HEK293 (cell line): ENCODE measurements around the gene GALNT10.

ENCODE experiments used
- CTCF ChIA-PET: fragments of 350-600 bp; formaldehyde crosslinking; extraction: SDS; loops from one replicate; lab custom pipeline; 2021; ENCODE audit warnings: antibody characterized with exemption; lab: Yijun Ruan, JAX
- POLR2A ChIA-PET: fragments of 300-600 bp; formaldehyde crosslinking; extraction: SDS; loops from one replicate; lab custom pipeline; 2020; ENCODE audit warnings: antibody characterized with exemption, inconsistent platforms; lab: Yijun Ruan, JAX
- H3K27ac ChIP-seq: fragments of 200-500 bp; sonication (Bioruptor generic); 2 replicates; pipeline ENCODE4 v1.5.1; 2014; ENCODE audit warnings: low read depth, low read length, control low read depth, inconsistent platforms; ENCODE audit errors: extremely low read depth
- H3K36me3 ChIP-seq, 2 experiments: fragments of 200-500 bp in 1 of 2; sonication (Bioruptor generic) in 1 of 2; 1 replicate in 1 of 2; 2 replicates in 1 of 2; pipeline ENCODE4 v1.5.1; 2014 to 2017; ENCODE audit warnings: inconsistent platforms in 2 of 2, low read length in 2 of 2; ENCODE audit not compliant: control insufficient read depth in 2 of 2, insufficient read depth in 1 of 2
- H3K4me1 ChIP-seq: fragments of 200-500 bp; sonication (Bioruptor generic); 2 replicates; pipeline ENCODE4 v1.5.1; 2014; ENCODE audit warnings: mild to moderate bottlenecking, low read length, inconsistent platforms; ENCODE audit not compliant: control insufficient read depth, insufficient read depth
- H3K4me3 ChIP-seq: 2 replicates; pipeline ENCODE4 v1.5.1; 2011; ENCODE audit warnings: low read depth, mild to moderate bottlenecking, control low read depth, low read length, moderate library complexity
- H3K9me3 ChIP-seq: fragments of 200-500 bp; sonication (Bioruptor generic); 2 replicates; pipeline ENCODE4 v1.5.1; 2014; ENCODE audit warnings: low read depth, low read length, inconsistent platforms; ENCODE audit not compliant: control insufficient read depth, insufficient read depth
- FEZF1 ChIP-seq: fragments of 450-650 bp; formaldehyde crosslinking; IDR thresholded peaks from 2 replicates; pipeline ENCODE4 v1.5.1; 2016; ENCODE audit warnings: missing biosample characterization, missing genetic modification characterization
- GLI4 ChIP-seq: fragments of 450-650 bp; formaldehyde crosslinking; IDR thresholded peaks from 2 replicates; pipeline ENCODE4 v1.5.1; 2016; ENCODE audit warnings: missing biosample characterization, missing genetic modification characterization
- KLF16 ChIP-seq: fragments of 450-650 bp; formaldehyde crosslinking; IDR thresholded peaks from 2 replicates; pipeline ENCODE4 v1.5.1; 2017; ENCODE audit warnings: missing biosample characterization, missing genetic modification characterization
- PRDM1 ChIP-seq: fragments of 450-650 bp; formaldehyde crosslinking; IDR thresholded peaks from 2 replicates; pipeline ENCODE4; 2016; ENCODE audit warnings: missing biosample characterization, missing genetic modification characterization
- RBAK ChIP-seq: fragments of 450-650 bp; formaldehyde crosslinking; IDR thresholded peaks from 2 replicates; pipeline ENCODE4 v1.5.1; 2016; ENCODE audit warnings: missing biosample characterization, missing genetic modification characterization
- TRIM28 ChIP-seq: IDR thresholded peaks from 2 replicates; pipeline ENCODE4 v1.6.1; 2011; ENCODE audit warnings: low read length, control low read depth, borderline replicate concordance
- ZFP69B ChIP-seq: fragments of 450-650 bp; formaldehyde crosslinking; IDR thresholded peaks from 2 replicates; pipeline ENCODE4 v1.5.1; 2016; ENCODE audit warnings: missing biosample characterization, missing genetic modification characterization
- ZNF140 ChIP-seq: fragments of 450-650 bp; formaldehyde crosslinking; IDR thresholded peaks from 2 replicates; pipeline ENCODE4 v1.5.1; 2016; ENCODE audit warnings: missing biosample characterization, missing genetic modification characterization
- ZNF146 ChIP-seq: fragments of 450-650 bp; formaldehyde crosslinking; IDR thresholded peaks from 2 replicates; pipeline ENCODE4 v1.5.1; 2016; ENCODE audit warnings: missing biosample characterization, missing genetic modification characterization
- ZNF202 ChIP-seq: fragments of 450-650 bp; formaldehyde crosslinking; IDR thresholded peaks from 2 replicates; pipeline ENCODE4 v1.5.1; 2016; ENCODE audit warnings: missing biosample characterization, missing genetic modification characterization, borderline replicate concordance
- ZNF223 ChIP-seq: fragments of 450-650 bp; formaldehyde crosslinking; IDR thresholded peaks from 2 replicates; pipeline ENCODE4 v1.5.1; 2016; ENCODE audit warnings: missing biosample characterization, missing genetic modification characterization
- ZNF239 ChIP-seq: fragments of 450-650 bp; formaldehyde crosslinking; IDR thresholded peaks from 2 replicates; pipeline ENCODE4 v1.5.1; 2016; ENCODE audit warnings: missing biosample characterization, missing genetic modification characterization
- ZNF292 ChIP-seq: fragments of 450-650 bp; formaldehyde crosslinking; IDR thresholded peaks from 2 replicates; pipeline ENCODE4 v1.5.1; 2016; ENCODE audit warnings: low read depth, missing biosample characterization, missing genetic modification characterization, borderline replicate concordance
- ZNF391 ChIP-seq: fragments of 450-650 bp; formaldehyde crosslinking; IDR thresholded peaks from 2 replicates; pipeline ENCODE4 v1.5.1; 2016; ENCODE audit warnings: low read depth, missing biosample characterization, missing genetic modification characterization, borderline replicate concordance
- ZNF423 ChIP-seq: fragments of 450-650 bp; formaldehyde crosslinking; IDR thresholded peaks from 2 replicates; pipeline ENCODE4 v1.5.1; 2016; ENCODE audit warnings: missing biosample characterization, missing genetic modification characterization
- ZNF433 ChIP-seq: fragments of 450-650 bp; formaldehyde crosslinking; IDR thresholded peaks from 2 replicates; pipeline ENCODE4 v1.5.1; 2016; ENCODE audit warnings: missing biosample characterization, missing genetic modification characterization, low read depth
- ZNF48 ChIP-seq: fragments of 450-650 bp; formaldehyde crosslinking; IDR thresholded peaks from 2 replicates; pipeline ENCODE4 v1.5.1; 2016; ENCODE audit warnings: missing biosample characterization, missing genetic modification characterization
- ZNF544 ChIP-seq: fragments of 450-650 bp; formaldehyde crosslinking; IDR thresholded peaks from 2 replicates; pipeline ENCODE4 v1.5.0; 2017; ENCODE audit warnings: missing biosample characterization, missing genetic modification characterization
- ZNF548 ChIP-seq: fragments of 450-650 bp; formaldehyde crosslinking; IDR thresholded peaks from 2 replicates; pipeline ENCODE4 v1.5.1; 2016; ENCODE audit warnings: missing biosample characterization, missing genetic modification characterization
- ZNF549 ChIP-seq: fragments of 450-650 bp; IDR thresholded peaks from 2 replicates; pipeline ENCODE4 v1.5.1; 2018; ENCODE audit warnings: missing biosample characterization, missing genetic modification characterization, mild to moderate bottlenecking, inconsistent platforms, moderate library complexity
- ZNF660 ChIP-seq: fragments of 450-650 bp; IDR thresholded peaks from 2 replicates; pipeline ENCODE4 v1.5.1; 2018; ENCODE audit warnings: missing biosample characterization, mild to moderate bottlenecking, missing genetic modification characterization
- ZNF843 ChIP-seq: fragments of 450-650 bp; formaldehyde crosslinking; IDR thresholded peaks from 2 replicates; pipeline ENCODE4 v1.5.1; 2016; ENCODE audit warnings: missing biosample characterization, missing genetic modification characterization
- TF ChIP-seq, protein P1 (sequence below): fragments of 450-650 bp; formaldehyde crosslinking; IDR thresholded peaks from 2 replicates; pipeline ENCODE4 v1.5.1; 2016; ENCODE audit warnings: missing biosample characterization, missing genetic modification characterization
- TF ChIP-seq, protein P2 (sequence below): fragments of 450-650 bp; IDR thresholded peaks from 2 replicates; pipeline ENCODE4 v1.5.1; 2018; ENCODE audit warnings: missing biosample characterization, missing genetic modification characterization
- TF ChIP-seq, protein P3 (sequence below): fragments of 450-650 bp; formaldehyde crosslinking; IDR thresholded peaks from 2 replicates; pipeline ENCODE4 v1.5.1; 2016; ENCODE audit warnings: missing biosample characterization, missing genetic modification characterization

Gene GALNT10

DNA sequence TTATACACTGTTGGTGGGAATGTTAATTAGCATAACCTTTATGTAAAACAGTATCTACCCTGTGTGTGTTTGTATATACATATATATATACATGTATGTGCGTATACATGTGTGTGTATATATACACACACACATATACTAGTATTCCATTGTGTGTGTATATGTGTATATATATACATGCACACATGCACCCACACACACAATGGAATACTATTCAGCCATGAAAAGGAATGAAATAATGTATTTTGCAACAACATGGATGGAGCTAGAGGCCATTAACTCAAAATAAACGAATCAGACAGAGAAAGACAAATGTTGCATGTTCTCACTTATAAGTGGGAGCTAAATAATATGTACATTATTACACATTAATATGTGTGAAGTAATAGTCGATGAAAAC, 237.7 kb downstream of the GALNT10 start:
- no peaks in the 10 kb centered on the region for H3K36me3 ChIP-seq
- no peak overlapping the region for H3K4me3 ChIP-seq
- no peak for TF ChIP-seq ZNF433 (tag by site-specific recombination)
- TF ChIP-seq ZNF146 (tag by site-specific recombination), result peak; percentile 84
- TF ChIP-seq, protein P1, sequence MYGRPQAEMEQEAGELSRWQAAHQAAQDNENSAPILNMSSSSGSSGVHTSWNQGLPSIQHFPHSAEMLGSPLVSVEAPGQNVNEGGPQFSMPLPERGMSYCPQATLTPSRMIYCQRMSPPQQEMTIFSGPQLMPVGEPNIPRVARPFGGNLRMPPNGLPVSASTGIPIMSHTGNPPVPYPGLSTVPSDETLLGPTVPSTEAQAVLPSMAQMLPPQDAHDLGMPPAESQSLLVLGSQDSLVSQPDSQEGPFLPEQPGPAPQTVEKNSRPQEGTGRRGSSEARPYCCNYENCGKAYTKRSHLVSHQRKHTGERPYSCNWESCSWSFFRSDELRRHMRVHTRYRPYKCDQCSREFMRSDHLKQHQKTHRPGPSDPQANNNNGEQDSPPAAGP (tag by site-specific recombination), result no peak
- no peak overlapping the region for H3K27ac ChIP-seq
- ChIA-PET POLR2A (no interaction called here), CTCF (interaction anchor here (0.6 kb wide), 1 partner anchor 40 kb away, joined by 3 read pairs; no protein-coding TSS in a partner anchor)
- no peaks in the 10 kb centered on the region for H3K9me3 ChIP-seq
- H3K4me1 ChIP-seq, result no peaks in the 10 kb centered on the region

DNA sequence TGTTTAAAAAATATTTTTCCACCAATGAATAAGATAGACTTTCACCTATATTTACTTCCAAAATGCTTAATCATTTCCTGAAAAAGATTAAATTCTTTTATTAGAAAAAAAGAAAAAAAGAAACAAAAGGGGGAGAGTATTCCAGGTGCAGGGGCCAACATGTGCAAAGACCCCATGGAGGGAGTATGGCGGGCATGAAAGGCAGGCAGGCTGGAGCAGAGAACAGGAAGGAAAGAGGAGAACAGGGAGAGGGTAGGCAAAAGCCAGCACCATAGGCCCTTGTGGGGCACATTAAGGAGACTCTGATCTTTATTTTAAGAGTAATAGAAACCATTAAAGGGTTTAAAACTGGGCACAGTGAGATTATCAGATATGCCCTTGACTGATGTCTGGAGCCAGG, 238.8 kb downstream of the GALNT10 start:
- H3K36me3 ChIP-seq, result no peaks in the 10 kb centered on the region; a peak in 1 of 3 replicates
- CTCF ChIA-PET, result interaction anchor here (0.7 to 1.5 kb wide), 3 partner anchors 8 to 357 kb away, joined by 3 to 7 read pairs (median 6); no protein-coding TSS in a partner anchor
- no peaks in the 10 kb centered on the region for H3K4me1 ChIP-seq
- no peak overlapping the region for H3K27ac ChIP-seq
- no peak for TF ChIP-seq ZNF292 (tag by site-specific recombination)
- TF ChIP-seq ZFP69B, result no peak
- no peak for TF ChIP-seq GLI4
- no peak for TF ChIP-seq KLF16 (tag by site-specific recombination)
- TF ChIP-seq ZNF239 (tag by site-specific recombination), result no peak
- no peak for TF ChIP-seq ZNF544
- TF ChIP-seq ZNF140 (tag by site-specific recombination), result no peak
- no peak for TF ChIP-seq TRIM28
- no peak for TF ChIP-seq ZNF202 (tag by site-specific recombination)
- TF ChIP-seq, protein P2, sequence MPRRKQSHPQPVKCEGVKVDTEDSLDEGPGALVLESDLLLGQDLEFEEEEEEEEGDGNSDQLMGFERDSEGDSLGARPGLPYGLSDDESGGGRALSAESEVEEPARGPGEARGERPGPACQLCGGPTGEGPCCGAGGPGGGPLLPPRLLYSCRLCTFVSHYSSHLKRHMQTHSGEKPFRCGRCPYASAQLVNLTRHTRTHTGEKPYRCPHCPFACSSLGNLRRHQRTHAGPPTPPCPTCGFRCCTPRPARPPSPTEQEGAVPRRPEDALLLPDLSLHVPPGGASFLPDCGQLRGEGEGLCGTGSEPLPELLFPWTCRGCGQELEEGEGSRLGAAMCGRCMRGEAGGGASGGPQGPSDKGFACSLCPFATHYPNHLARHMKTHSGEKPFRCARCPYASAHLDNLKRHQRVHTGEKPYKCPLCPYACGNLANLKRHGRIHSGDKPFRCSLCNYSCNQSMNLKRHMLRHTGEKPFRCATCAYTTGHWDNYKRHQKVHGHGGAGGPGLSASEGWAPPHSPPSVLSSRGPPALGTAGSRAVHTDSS (tag by site-specific recombination), result no peak
- TF ChIP-seq ZNF223 (tag by site-specific recombination), result no peak
- TF ChIP-seq ZNF549 (tag by site-specific recombination), result no peak
- TF ChIP-seq ZNF548 (tag by site-specific recombination), result no peak
- TF ChIP-seq, protein P3, sequence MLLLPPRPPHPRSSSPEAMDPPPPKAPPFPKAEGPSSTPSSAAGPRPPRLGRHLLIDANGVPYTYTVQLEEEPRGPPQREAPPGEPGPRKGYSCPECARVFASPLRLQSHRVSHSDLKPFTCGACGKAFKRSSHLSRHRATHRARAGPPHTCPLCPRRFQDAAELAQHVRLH (tag by site-specific recombination), result no peak
- no peak for TF ChIP-seq FEZF1 (tag by site-specific recombination)
- POLR2A ChIA-PET, result interaction anchor here (0.5 kb wide), 1 partner anchor 254 kb away, joined by 4 read pairs; no protein-coding TSS in a partner anchor
- no peak overlapping the region for H3K4me3 ChIP-seq
- no peaks in the 10 kb centered on the region for H3K9me3 ChIP-seq

DNA sequence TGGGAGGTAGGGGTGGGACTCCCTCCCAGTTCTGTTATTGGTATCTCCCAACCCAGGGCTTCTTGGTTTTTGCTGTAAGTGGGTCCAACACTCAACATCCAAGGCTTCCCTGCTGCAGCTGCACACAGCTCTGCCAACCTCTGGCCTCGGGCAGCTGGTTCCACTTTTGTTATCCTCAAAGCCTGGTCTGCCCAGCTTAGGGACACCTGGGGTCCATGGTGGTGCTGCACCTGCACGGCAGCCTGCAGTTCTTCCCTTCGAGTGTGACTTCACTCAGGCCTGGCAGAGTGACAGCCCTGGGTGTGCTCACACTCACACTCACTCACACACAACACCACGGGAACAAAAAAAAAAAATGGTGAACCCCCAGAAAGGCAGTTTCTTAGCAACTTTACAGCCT, 239.9 kb downstream of the GALNT10 start:
- H3K4me3 ChIP-seq, result no peak overlapping the region
- peaks cover 4 to 5% of the 10 kb centered on the region in 2 experiments; a peak in 2 of 3 replicates for H3K36me3 ChIP-seq
- no peaks in the 10 kb centered on the region for H3K9me3 ChIP-seq
- CTCF ChIA-PET, result interaction anchor here (0.7 to 1.5 kb wide), 4 partner anchors 8 to 180 kb away, joined by 3 to 7 read pairs (median 4); no protein-coding TSS in a partner anchor
- no peak overlapping the region for H3K27ac ChIP-seq
- TF ChIP-seq ZNF843 (tag by site-specific recombination) (no peak), ZNF660 (no peak), ZNF391 (tag by site-specific recombination) (no peak), ZFP69B (no peak), PRDM1 (tag by site-specific recombination) (no peak), ZNF423 (no peak), RBAK (no peak), ZNF48 (tag by site-specific recombination) (no peak)
- POLR2A ChIA-PET, result no interaction called here
- H3K4me1 ChIP-seq, result no peaks in the 10 kb centered on the region
